HG03196 (cell line): ENCODE measurements around the gene PURA.

Source experiments
- ATAC-seq: cut with Tn5 transposase; IDR thresholded peaks from one replicate; pipeline ENCODE4 v1.9.1; 2021; ENCODE audit not compliant: unreplicated experiment

Gene PURA

GRCh38 chr5:140157032-140157781 is 43.3 kb downstream of the PURA start:
- ATAC-seq = peak; percentile 94

DNA sequence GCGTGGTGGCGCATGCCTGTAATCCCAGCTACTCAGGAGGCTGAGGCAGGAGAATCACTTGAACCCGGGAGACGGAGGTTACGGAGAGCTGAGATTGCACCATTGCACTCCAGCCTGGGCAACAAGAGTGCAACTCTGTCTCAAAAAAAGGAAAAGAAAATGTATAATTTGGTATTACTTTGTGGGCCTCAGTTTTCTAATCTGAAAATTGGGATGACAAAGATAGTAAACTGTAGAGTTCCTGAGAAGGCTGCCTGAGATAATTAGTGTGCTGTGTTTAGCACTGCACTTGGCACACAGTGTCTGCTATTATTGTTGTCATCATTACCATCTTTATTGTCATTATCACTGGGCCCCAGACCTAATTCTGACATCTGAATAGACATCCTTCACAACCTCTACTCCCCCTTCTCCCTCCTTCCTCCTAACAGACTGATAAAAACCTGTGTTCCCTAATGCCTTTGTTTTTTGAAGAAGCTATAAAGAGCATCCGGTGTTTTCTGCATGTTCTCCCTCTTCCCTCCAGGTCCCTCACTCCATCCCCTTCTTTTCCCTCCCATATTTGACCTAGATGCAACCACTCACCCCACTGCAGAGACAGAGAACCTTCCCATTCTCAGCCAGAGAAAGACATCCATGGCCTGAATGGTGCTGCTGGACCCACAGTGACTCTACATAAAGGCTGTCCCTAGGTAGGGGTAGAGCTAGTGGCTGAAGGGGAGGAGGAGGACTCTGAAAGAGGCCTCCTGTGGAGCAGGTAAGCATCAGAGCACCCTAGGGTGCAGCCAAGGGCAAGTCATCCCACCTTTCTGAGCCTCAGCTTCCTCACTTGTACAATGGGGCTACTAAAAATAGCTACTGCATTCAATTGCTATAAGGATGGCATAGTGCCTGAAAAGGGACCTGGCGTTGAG is 45.4 kb downstream of the PURA start:
- ATAC-seq = no peak

- ATAC-seq = no peak
Measured at GRCh38 chr5:140162275-140162674, 48.4 kb downstream of the PURA start.

GRCh38 chr5:140162781-140163180 is 48.9 kb downstream of the PURA start:
- no peak for ATAC-seq

GRCh38 chr5:140165101-140165922 is 51.4 kb downstream of the PURA start:
- ATAC-seq = no peak

GRCh38 chr5:140165923-140166270 is 52.0 kb downstream of the PURA start:
- no peak for ATAC-seq

GRCh38 chr5:140166911-140167310 is 53.0 kb downstream of the PURA start:
- no peak for ATAC-seq

GRCh38 chr5:140168371-140168770 is 54.5 kb downstream of the PURA start:
- no peak for ATAC-seq

DNA sequence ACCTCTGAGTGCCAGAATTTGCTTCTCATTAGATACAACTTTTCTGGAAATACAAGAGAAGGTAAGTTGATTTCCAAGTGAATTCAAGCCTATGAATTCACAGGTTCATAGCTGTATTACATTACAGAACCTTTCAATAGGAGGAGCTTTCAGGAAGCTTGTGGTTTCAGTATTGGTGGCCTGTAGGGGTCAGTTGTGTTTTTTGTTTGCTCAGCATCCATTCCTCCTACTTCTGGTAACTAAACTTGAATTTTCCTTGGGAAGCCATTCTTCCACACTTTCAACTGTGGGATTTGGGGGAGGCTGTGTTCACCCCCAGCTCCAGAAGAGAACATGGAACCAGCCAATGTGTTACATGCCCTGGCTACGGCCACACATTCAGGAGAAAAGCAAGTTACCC is 55.5 kb downstream of the PURA start:
- no peak for ATAC-seq

DNA sequence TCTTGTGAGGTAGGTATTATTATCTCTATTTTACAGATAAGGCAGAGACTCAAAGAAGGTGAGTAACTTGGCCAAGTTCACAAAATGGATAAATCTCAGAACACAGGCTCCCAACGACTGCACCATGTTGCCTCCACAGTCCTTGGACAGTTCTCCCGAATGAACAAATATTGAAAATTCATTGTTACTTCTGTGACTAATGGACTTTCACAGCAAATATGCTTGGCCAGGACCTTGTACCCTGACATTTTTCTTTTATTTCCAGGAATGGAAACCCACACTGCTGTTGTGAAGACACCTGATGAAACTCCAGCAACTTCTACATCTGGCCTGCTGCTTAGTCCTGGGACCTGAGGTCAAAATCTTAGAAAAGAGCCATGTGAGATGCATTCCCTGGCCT is 58.6 kb downstream of the PURA start:
- ATAC-seq = no peak

- ATAC-seq = no peak
Measured at GRCh38 chr5:140174014-140174413, 60.1 kb downstream of the PURA start.

DNA sequence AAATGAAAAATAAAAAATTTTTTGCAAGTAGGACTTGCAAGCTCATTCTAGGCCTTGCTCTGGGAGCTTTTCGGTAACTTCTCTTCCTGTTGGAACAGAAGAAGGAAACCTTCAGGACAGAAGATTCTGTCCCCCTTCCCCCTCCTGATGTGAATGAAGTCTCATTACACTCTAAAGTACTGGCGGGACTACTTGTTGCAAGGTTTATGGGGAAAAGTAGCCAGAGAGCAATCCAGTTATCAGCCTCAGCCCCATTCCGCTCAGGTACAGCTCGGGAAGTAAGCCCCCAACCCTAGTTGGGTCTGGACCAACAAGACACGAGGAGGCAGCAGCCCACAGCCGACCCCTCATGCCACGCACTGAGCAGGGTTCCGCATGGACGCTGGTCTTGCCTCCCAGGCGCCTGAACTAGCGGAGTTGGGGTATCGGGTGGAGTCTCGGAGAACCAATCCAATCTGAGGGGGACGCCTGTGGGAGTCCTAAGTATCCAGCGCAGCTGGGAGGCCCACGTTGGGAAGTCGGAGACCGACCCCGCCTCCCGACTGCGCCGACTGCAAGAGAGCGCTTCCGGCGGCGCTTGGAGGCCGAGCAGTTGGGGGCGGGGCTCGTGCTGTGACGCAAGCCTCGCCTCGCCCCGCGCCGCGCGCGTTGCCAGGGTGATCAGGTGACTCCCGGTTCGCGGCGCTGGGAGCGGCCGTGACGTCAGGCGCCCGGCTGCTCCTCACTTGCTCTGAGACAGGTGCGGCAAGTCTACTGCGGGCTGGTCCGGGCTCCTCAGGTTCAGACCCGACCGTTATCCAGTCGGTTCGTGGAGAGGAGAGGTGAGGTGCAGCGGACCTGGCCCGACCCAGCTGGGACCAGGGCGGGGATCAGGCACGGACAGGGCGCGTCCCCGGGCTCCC is 60.8 kb downstream of the PURA start, which contains the start of gene CYSTM1:
CYSTM1 (plus strand) TSS at position 724 of the 902 bp plus-strand sequence. CDS start 19,278 bp downstream, outside the sequence.
- peak; percentile 87 for ATAC-seq
